HG03565 (cell line): Measurements from ENCODE around the gene RAB42.

ENCODE experiments used
- ATAC-seq: cut with Tn5 transposase; IDR thresholded peaks from one replicate; pipeline ENCODE4 v1.9.1; 2021; ENCODE audit warnings: mild to moderate bottlenecking, moderate library complexity; ENCODE audit not compliant: unreplicated experiment

RAB42 gene

GRCh38 chr1:28644494-28644893, 52.4 kb downstream of the RAB42 start:
- ATAC-seq: no peak
